ENCODE data around the gene CACNA1G.

DNA sequence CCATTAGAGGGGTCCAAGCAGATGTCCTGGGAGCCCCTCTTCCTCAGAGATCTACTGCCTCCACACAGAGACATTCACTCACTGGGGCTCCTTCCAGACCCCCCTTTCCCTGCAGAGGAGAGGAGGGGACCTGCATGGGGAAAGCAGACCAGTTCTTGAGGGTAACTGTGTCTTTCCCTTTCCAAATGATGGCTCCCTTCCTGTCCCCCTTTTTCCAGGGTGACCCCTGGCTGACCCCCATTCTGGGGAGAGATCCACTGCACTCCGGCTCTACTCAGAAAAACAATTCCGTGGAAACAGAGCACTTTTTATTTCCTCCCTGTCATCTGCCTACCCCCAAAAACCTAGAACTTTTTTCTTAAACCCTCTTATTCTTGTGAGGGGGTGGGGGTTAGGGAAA is 6.4 kb downstream of the CACNA1G start:
- no peak for TF ChIP-seq SIN3A (IDR thresholded peaks at IDR 0.05; ENCODE audit: borderline replicate concordance, insufficient read depth, low read length)
- TF ChIP-seq, protein P1, sequence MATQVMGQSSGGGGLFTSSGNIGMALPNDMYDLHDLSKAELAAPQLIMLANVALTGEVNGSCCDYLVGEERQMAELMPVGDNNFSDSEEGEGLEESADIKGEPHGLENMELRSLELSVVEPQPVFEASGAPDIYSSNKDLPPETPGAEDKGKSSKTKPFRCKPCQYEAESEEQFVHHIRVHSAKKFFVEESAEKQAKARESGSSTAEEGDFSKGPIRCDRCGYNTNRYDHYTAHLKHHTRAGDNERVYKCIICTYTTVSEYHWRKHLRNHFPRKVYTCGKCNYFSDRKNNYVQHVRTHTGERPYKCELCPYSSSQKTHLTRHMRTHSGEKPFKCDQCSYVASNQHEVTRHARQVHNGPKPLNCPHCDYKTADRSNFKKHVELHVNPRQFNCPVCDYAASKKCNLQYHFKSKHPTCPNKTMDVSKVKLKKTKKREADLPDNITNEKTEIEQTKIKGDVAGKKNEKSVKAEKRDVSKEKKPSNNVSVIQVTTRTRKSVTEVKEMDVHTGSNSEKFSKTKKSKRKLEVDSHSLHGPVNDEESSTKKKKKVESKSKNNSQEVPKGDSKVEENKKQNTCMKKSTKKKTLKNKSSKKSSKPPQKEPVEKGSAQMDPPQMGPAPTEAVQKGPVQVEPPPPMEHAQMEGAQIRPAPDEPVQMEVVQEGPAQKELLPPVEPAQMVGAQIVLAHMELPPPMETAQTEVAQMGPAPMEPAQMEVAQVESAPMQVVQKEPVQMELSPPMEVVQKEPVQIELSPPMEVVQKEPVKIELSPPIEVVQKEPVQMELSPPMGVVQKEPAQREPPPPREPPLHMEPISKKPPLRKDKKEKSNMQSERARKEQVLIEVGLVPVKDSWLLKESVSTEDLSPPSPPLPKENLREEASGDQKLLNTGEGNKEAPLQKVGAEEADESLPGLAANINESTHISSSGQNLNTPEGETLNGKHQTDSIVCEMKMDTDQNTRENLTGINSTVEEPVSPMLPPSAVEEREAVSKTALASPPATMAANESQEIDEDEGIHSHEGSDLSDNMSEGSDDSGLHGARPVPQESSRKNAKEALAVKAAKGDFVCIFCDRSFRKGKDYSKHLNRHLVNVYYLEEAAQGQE (IDR thresholded peaks at IDR 0.05; ENCODE audit: insufficient read depth in 1 of 2, low read depth in 2 of 2, low read length in 2 of 2): no peak
- no peak for TF ChIP-seq TAF1 (IDR thresholded peaks at IDR 0.05; ENCODE audit: borderline replicate concordance, insufficient read depth, low read length)

Measured in PFSK-1 (cell line).